ENCODE measurements around the gene AKR1A1. TPM values are rescaled to one million over a fixed set of nuclear protein-coding genes. Genes with fewer than 3 reads are reported as not detected.
"Not testable (repeated sequence)": the region's sequence is repeated elsewhere in the genome, so short reads cannot be mapped to it uniquely, and the experiment has no call there.

Gene AKR1A1
- total RNA-seq, 2 experiments from 2014 or later: 25.3 to 31.0 TPM

- no peak for DNase-seq
- H3K9me3 Mint-ChIP-seq: no peaks in the 10 kb centered on the region
Observed at GRCh38 chr1:45586769-45587168, 36.1 kb downstream of the AKR1A1 start.

GRCh38 chr1:45589861-45590260, 39.2 kb downstream of the AKR1A1 start:
- ATAC-seq (ENCODE audit: poor library complexity): no peak
- Histone ChIP-seq H3K27ac (ENCODE audit: low read depth in 1 of 2, low read length in 2 of 2) (no peak overlapping the region), H3K9me3 (ENCODE audit: control insufficient read depth in 1 of 2, insufficient read depth in 1 of 2, low read length in 2 of 2) (no peaks in the 10 kb centered on the region), H3K36me3 (ENCODE audit: insufficient read depth, low read length) (peaks cover 31% of the 10 kb centered on the region), H3K27me3 (ENCODE audit: control insufficient read depth in 1 of 2, insufficient read depth in 2 of 2, low read length in 2 of 2) (no peaks in the 10 kb centered on the region), H3K4me1 (ENCODE audit: insufficient read depth, low read length) (peaks cover 37% of the 10 kb centered on the region), H3K4me3 (ENCODE audit: low read length) (no peak overlapping the region)
- Mint-ChIP-seq H3K27ac (no peak overlapping the region), H3K4me3 (no peak overlapping the region), H3K9me3 (no peaks in the 10 kb centered on the region), H3K4me1 (ENCODE audit: low read depth) (peaks cover 48% of the 10 kb centered on the region), H3K27me3 (no peaks in the 10 kb centered on the region), H3K36me3 (ENCODE audit: low read depth) (peaks cover 39% of the 10 kb centered on the region)
- TF ChIP-seq CTCF (IDR thresholded peaks at IDR 0.05): no peak
- ChIA-PET CTCF (no interaction called here), POLR2A (no interaction called here)
- no peak for DNase-seq
- intact Hi-C loops (cut with DNase I, micrococcal nuclease): loop anchor here (5.0 to 10.0 kb wide), 5 partner anchors 162 to 1885 kb away; partner anchors contain the start of genes BTBD19 (in 2 of the 2), DYNLT4 (in 2 of the 2), PLK3 (in 2 of the 2) and IPP (in 1 of the 2)

More at GRCh38 chr1:45586769-45587168, 36.1 kb downstream of the AKR1A1 start:
- Mint-ChIP-seq H3K27me3 (no peaks in the 10 kb centered on the region), H3K36me3 (ENCODE audit: low read depth) (peaks cover 27% of the 10 kb centered on the region), H3K4me3 (peak overlapping the region; percentile 94), H3K27ac (peak overlapping the region; percentile 89), H3K4me1 (ENCODE audit: low read depth) (peaks cover 52% of the 10 kb centered on the region)
- Histone ChIP-seq H3K9me3 (ENCODE audit: control insufficient read depth in 1 of 2, insufficient read depth in 1 of 2, low read length in 2 of 2) (no peaks in the 10 kb centered on the region), H3K27me3 (ENCODE audit: control insufficient read depth in 1 of 2, insufficient read depth in 2 of 2, low read length in 2 of 2) (no peaks in the 10 kb centered on the region), H3K4me3 (ENCODE audit: low read length) (peak overlapping the region; percentile 95), H3K36me3 (ENCODE audit: insufficient read depth, low read length) (peaks cover 11% of the 10 kb centered on the region), H3K4me1 (ENCODE audit: insufficient read depth, low read length) (peaks cover 44% of the 10 kb centered on the region), H3K27ac (ENCODE audit: low read depth in 1 of 2, low read length in 2 of 2) (peak overlapping the region in 1 of 2 donors; percentile 47)
- no peak for ATAC-seq (ENCODE audit: poor library complexity)
- TF ChIP-seq CTCF (IDR thresholded peaks at IDR 0.05): no peak
- intact Hi-C loops (cut with DNase I, micrococcal nuclease): loop anchor here (5.0 to 10.0 kb wide), 5 partner anchors 166 to 1882 kb away; partner anchors contain the start of genes BTBD19 (in 2 of the 2), DYNLT4 (in 2 of the 2), PLK3 (in 2 of the 2) and IPP (in 1 of the 2)
- ChIA-PET POLR2A (interaction anchor here (0.8 to 5.0 kb wide), 4 partner anchors 65 to 812 kb away, joined by 3 to 65 read pairs (median 6); partner anchors contain the start of genes GPBP1L1, MUTYH and PRDX1), CTCF (interaction anchor here (0.6 to 0.8 kb wide), 2 partner anchors 25 to 150 kb away, joined by 3 to 4 read pairs; no protein-coding TSS in a partner anchor)

GRCh38 chr1:45594412-45594811, 43.8 kb downstream of the AKR1A1 start:
- Histone ChIP-seq H3K27ac (ENCODE audit: low read depth in 1 of 2, low read length in 2 of 2) (no peak overlapping the region), H3K4me3 (ENCODE audit: low read length) (no peak overlapping the region), H3K36me3 (ENCODE audit: insufficient read depth, low read length) (peaks cover 45% of the 10 kb centered on the region), H3K27me3 (ENCODE audit: control insufficient read depth in 1 of 2, insufficient read depth in 2 of 2, low read length in 2 of 2) (no peaks in the 10 kb centered on the region), H3K4me1 (ENCODE audit: insufficient read depth, low read length) (peaks cover under 1% of the 10 kb centered on the region), H3K9me3 (ENCODE audit: control insufficient read depth in 1 of 2, insufficient read depth in 1 of 2, low read length in 2 of 2) (no peaks in the 10 kb centered on the region)
- no peaks in the 10 kb centered on the region for H3K9me3 Mint-ChIP-seq
- ChIA-PET POLR2A (interaction anchor here (0.6 kb wide), 1 partner anchor 91 kb away, joined by 5 read pairs; no protein-coding TSS in a partner anchor), CTCF (no interaction called here)
- ATAC-seq (ENCODE audit: poor library complexity) (no peak), DNase-seq (no peak)
- TF ChIP-seq CTCF (IDR thresholded peaks at IDR 0.05): no peak
- no peak overlapping the region for H3K4me3 Mint-ChIP-seq
- peaks cover 36% of the 10 kb centered on the region for H3K4me1 Mint-ChIP-seq (ENCODE audit: low read depth)
- H3K27me3 Mint-ChIP-seq: no peaks in the 10 kb centered on the region
- intact Hi-C loops (cut with DNase I, micrococcal nuclease): no loop called here
- H3K36me3 Mint-ChIP-seq (ENCODE audit: low read depth): peaks cover 72% of the 10 kb centered on the region
- no peak overlapping the region for H3K27ac Mint-ChIP-seq

- H3K4me3 ChIP-seq (ENCODE audit: low read length); DNase-seq; ATAC-seq (ENCODE audit: poor library complexity); intact Hi-C loops (cut with DNase I, micrococcal nuclease); H3K4me3 Mint-ChIP-seq; H3K9me3 Mint-ChIP-seq; CTCF ChIA-PET; H3K27me3 ChIP-seq (ENCODE audit: control insufficient read depth in 1 of 2, insufficient read depth in 2 of 2, low read length in 2 of 2); H3K4me1 ChIP-seq (ENCODE audit: insufficient read depth, low read length); H3K9me3 ChIP-seq (ENCODE audit: control insufficient read depth in 1 of 2, insufficient read depth in 1 of 2, low read length in 2 of 2); H3K27me3 Mint-ChIP-seq; H3K27ac ChIP-seq (ENCODE audit: low read depth in 1 of 2, low read length in 2 of 2); H3K27ac Mint-ChIP-seq: not testable (repeated sequence)
- peaks cover 41% of the 10 kb centered on the region for H3K36me3 ChIP-seq (ENCODE audit: insufficient read depth, low read length)
- POLR2A ChIA-PET: interaction anchor here (0.6 kb wide), 1 partner anchor 74 kb away, joined by 3 read pairs; no protein-coding TSS in a partner anchor
- Mint-ChIP-seq H3K36me3 (ENCODE audit: low read depth) (peaks cover 80% of the 10 kb centered on the region), H3K4me1 (ENCODE audit: low read depth) (peaks cover 47% of the 10 kb centered on the region)
Observed at GRCh38 chr1:45596765-45597164, 46.1 kb downstream of the AKR1A1 start.

All from CD4-positive, alpha-beta T cell (primary cell).